Keratinocyte (primary cell): ENCODE results near the gene SLX1A. TPM values are rescaled to one million over a fixed set of nuclear protein-coding genes. Genes with fewer than 3 reads are reported as not detected.

Experiments
- DNase-seq: peaks from one replicate; pipeline ENCODE4 v3.0.0-alpha.2; 2011; ENCODE audit warnings: low read depth, missing footprints, low spot score
- FAIRE-seq: peaks from 2 replicates; lab custom pipeline; 2011; peaks lifted over from hg19 to GRCh38; lab: Jason Lieb, UNC
- H2AFZ ChIP-seq: 2 replicates; pipeline ENCODE4 v1.6.0; 2012; ENCODE audit warnings: low read length, control low read depth, inconsistent platforms; ENCODE audit not compliant: control insufficient read depth
- H3K27ac ChIP-seq: 2 replicates; pipeline ENCODE4 v1.5.1; 2011; ENCODE audit warnings: low read length; ENCODE audit not compliant: control insufficient read depth, insufficient read depth
- H3K27me3 ChIP-seq: 3 replicates; pipeline ENCODE4 v1.6.0; 2011; ENCODE audit warnings: low read length; ENCODE audit not compliant: control insufficient read depth, insufficient read depth; ENCODE audit errors: extremely low read depth
- H3K36me3 ChIP-seq, 2 experiments: 2 replicates in 1 of 2; 3 replicates in 1 of 2; pipeline ENCODE4 v1.5.1; 2011; ENCODE audit warnings: low read length in 2 of 2, mild to moderate bottlenecking in 1 of 2; ENCODE audit not compliant: control insufficient read depth in 2 of 2, insufficient read depth in 2 of 2; ENCODE audit errors: extremely low read depth in 1 of 2
- H3K4me1 ChIP-seq: 3 replicates; pipeline ENCODE4 v1.5.1; 2011; ENCODE audit warnings: low read length; ENCODE audit not compliant: control insufficient read depth, insufficient read depth; ENCODE audit errors: extremely low read depth
- H3K4me2 ChIP-seq: 3 replicates; pipeline ENCODE4 v1.6.0; 2011; ENCODE audit warnings: low read depth, low read length; ENCODE audit not compliant: control insufficient read depth, insufficient read depth; ENCODE audit errors: extremely low read depth
- H3K4me3 ChIP-seq, 3 experiments: fragments of 200-600 bp in 1 of 3; sonication (generic) in 1 of 3; 2 replicates in 2 of 3; 3 replicates in 1 of 3; pipeline ENCODE4 v1.5.1; 2011 to 2016; ENCODE audit warnings: low read length in 3 of 3, mild to moderate bottlenecking in 3 of 3, control low read depth in 2 of 3, inconsistent platforms in 1 of 3, low read depth in 1 of 3, mixed read lengths in 1 of 3, mixed run types in 1 of 3, moderate library complexity in 1 of 3; ENCODE audit not compliant: control insufficient read depth in 2 of 3, insufficient read depth in 2 of 3; ENCODE audit errors: extremely low read depth in 1 of 3
- H3K79me2 ChIP-seq: 2 replicates; pipeline ENCODE4 v1.6.0; 2012; ENCODE audit warnings: low read length; ENCODE audit not compliant: control insufficient read depth, insufficient read depth
- H3K9ac ChIP-seq: 3 replicates; pipeline ENCODE4 v1.6.0; 2011; ENCODE audit warnings: low read length; ENCODE audit not compliant: control insufficient read depth, insufficient read depth; ENCODE audit errors: extremely low read depth
- H3K9me1 ChIP-seq: 3 replicates; pipeline ENCODE4 v1.6.0; 2011; ENCODE audit warnings: low read length; ENCODE audit not compliant: control insufficient read depth, insufficient read depth; ENCODE audit errors: extremely low read depth
- H3K9me3 ChIP-seq: 2 replicates; pipeline ENCODE4 v1.5.1; 2012; ENCODE audit warnings: low read depth, low read length; ENCODE audit not compliant: control insufficient read depth
- H4K20me1 ChIP-seq: 3 replicates; pipeline ENCODE4 v1.6.0; 2011; ENCODE audit warnings: low read length; ENCODE audit not compliant: control insufficient read depth, insufficient read depth; ENCODE audit errors: extremely low read depth
- EZH2 ChIP-seq: IDR thresholded peaks from one replicate; pipeline ENCODE4 v1.6.1; 2012; ENCODE audit warnings: inconsistent platforms, mild to moderate bottlenecking, low read length, moderate library complexity
- dilution Hi-C: fragments of 300-500 bp; cut with MboI; formaldehyde crosslinking; loops from one replicate; pipeline ENCODE4 v1.7.0; 2020; ENCODE audit warnings: low sequenced_read_pairs; ENCODE audit not compliant: extremely low pct_ligation_motif_present
- polyA plus RNA-seq, 5 experiments: library from polyadenylated mRNA; depleted of rRNA in 3 of 5; stranded (reverse) in 3 of 5; stranded (forward) in 1 of 5; unstranded in 1 of 5; fragments of >200 nt; gene quantifications; 1 replicate in 1 of 5; 2 replicates in 3 of 5; 3 replicates in 1 of 5; pipeline versions ENCODE4 v1.2.1 to v1.2.3, GENCODE V29; 2011 to 2012; ENCODE audit warnings: missing spikeins in 2 of 5, low read depth in 1 of 5, low replicate concordance in 1 of 5
- TF ChIP-seq, protein P1 (sequence below), 3 experiments: IDR thresholded peaks in 1 of 3; conservative IDR thresholded peaks in 1 of 3; optimal IDR thresholded peaks in 1 of 3; 2 replicates in 2 of 3; 3 replicates in 1 of 3; pipeline versions ENCODE3 to v1.5.1; 2011; ENCODE audit warnings: low read length in 3 of 3, mild to moderate bottlenecking in 3 of 3, moderate library complexity in 2 of 3, control low read depth in 1 of 3, inconsistent platforms in 1 of 3; ENCODE audit not compliant: insufficient read depth in 2 of 3; ENCODE audit errors: extremely low read depth in 1 of 3

Gene SLX1A
- polyA plus RNA-seq, 1 donor (not counting 4 experiments of a cell fraction or from before 2014, with no cell fraction given): 5.4 TPM

DNA sequence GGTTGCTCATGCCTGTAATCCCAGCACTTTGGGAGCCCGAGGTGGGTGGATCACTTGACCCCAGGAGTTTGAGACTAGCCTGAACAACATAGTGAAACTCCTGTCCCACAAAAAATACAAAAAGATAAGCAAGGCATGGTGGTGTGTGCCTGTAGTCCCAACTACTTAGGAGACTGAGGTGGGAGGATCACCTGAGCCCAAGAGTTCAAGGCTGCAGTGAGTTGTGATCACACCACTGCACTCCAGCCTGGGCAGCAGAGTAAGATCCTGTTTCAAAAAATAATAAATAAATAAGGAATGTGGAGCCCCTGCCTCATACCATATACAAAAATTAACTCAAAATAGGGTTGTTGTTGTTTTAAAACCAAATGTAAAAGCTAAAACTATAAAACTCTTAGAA, 36.5 kb upstream of the SLX1A start:
- DNase-seq (no peak), FAIRE-seq (no peak)
- Histone ChIP-seq H3K9me3 (no peaks in the 10 kb centered on the region), H3K9ac (no peak overlapping the region), H2AFZ (no peak overlapping the region), H4K20me1 (no peaks in the 10 kb centered on the region), H3K4me3 (no peak overlapping the region), H3K4me1 (no peaks in the 10 kb centered on the region), H3K79me2 (no peaks in the 10 kb centered on the region), H3K9me1 (no peaks in the 10 kb centered on the region), H3K4me2 (no peak overlapping the region), H3K36me3 (no peaks in the 10 kb centered on the region), H3K27me3 (no peaks in the 10 kb centered on the region), H3K27ac (no peak overlapping the region)
- dilution Hi-C loops: no loop called here
- TF ChIP-seq EZH2: no peak
- TF ChIP-seq, protein P1, sequence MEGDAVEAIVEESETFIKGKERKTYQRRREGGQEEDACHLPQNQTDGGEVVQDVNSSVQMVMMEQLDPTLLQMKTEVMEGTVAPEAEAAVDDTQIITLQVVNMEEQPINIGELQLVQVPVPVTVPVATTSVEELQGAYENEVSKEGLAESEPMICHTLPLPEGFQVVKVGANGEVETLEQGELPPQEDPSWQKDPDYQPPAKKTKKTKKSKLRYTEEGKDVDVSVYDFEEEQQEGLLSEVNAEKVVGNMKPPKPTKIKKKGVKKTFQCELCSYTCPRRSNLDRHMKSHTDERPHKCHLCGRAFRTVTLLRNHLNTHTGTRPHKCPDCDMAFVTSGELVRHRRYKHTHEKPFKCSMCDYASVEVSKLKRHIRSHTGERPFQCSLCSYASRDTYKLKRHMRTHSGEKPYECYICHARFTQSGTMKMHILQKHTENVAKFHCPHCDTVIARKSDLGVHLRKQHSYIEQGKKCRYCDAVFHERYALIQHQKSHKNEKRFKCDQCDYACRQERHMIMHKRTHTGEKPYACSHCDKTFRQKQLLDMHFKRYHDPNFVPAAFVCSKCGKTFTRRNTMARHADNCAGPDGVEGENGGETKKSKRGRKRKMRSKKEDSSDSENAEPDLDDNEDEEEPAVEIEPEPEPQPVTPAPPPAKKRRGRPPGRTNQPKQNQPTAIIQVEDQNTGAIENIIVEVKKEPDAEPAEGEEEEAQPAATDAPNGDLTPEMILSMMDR (optimal IDR thresholded peaks at IDR 0.05 in 1 of 3, IDR thresholded peaks at IDR 0.05 in 1 of 3, conservative IDR thresholded peaks at IDR 0.05 in 1 of 3; ENCODE audit: extremely low read depth in 1 of 3, insufficient read depth in 2 of 3, low read length in 3 of 3): no peak

DNA sequence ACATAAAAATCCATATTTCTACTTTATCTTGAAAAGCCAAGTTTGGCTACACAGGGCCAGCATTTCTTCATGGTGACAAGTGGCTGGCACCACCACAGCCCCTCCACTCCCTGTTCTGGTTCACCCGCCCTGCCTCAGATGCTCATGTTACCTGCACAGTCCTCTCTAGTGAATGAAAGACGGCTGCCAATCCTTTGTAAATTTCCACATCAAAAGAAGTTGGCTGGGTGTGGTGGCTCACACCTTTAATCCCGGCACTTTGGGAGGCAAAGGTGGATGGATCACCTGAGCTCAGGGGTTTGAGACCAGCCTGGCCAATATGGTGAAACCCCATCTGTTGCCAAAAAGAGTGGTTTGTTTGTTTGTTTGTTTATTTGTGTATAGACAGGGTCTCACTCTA, 30.1 kb upstream of the SLX1A start:
- no peaks in the 10 kb centered on the region for H4K20me1 ChIP-seq
- H3K9me1 ChIP-seq: no peaks in the 10 kb centered on the region
- no peaks in the 10 kb centered on the region for H3K79me2 ChIP-seq
- FAIRE-seq: no peak
- no peaks in the 10 kb centered on the region for H3K27me3 ChIP-seq
- TF ChIP-seq EZH2: no peak
- TF ChIP-seq, protein P1 (optimal IDR thresholded peaks at IDR 0.05 in 1 of 3, IDR thresholded peaks at IDR 0.05 in 1 of 3, conservative IDR thresholded peaks at IDR 0.05 in 1 of 3; ENCODE audit: extremely low read depth in 1 of 3, insufficient read depth in 2 of 3, low read length in 3 of 3): no peak
- no peaks in the 10 kb centered on the region for H3K4me1 ChIP-seq
- no peaks in the 10 kb centered on the region for H3K36me3 ChIP-seq
- dilution Hi-C loops: no loop called here
- no peaks in the 10 kb centered on the region for H3K9me3 ChIP-seq
- no peak overlapping the region for H3K27ac ChIP-seq
- H3K4me2 ChIP-seq: no peak overlapping the region
- H3K4me3 ChIP-seq: no peak overlapping the region
- H2AFZ ChIP-seq: no peak overlapping the region
- DNase-seq: no peak
- H3K9ac ChIP-seq: no peak overlapping the region
